HEK293 (cell line): ENCODE data around the gene DISP3.

ENCODE experiments used
- AEBP2 ChIP-seq: fragments of 450-650 bp; formaldehyde crosslinking; IDR thresholded peaks from 2 replicates; pipeline ENCODE4 v1.5.1; 2016; ENCODE audit warnings: missing biosample characterization, missing genetic modification characterization, borderline replicate concordance
- CTCF ChIP-seq: fragments of 450-650 bp; formaldehyde crosslinking; IDR thresholded peaks from 2 replicates; pipeline ENCODE4 v1.5.1; 2016; ENCODE audit warnings: missing biosample characterization, missing genetic modification characterization
- GLI4 ChIP-seq: fragments of 450-650 bp; formaldehyde crosslinking; IDR thresholded peaks from 2 replicates; pipeline ENCODE4 v1.5.1; 2016; ENCODE audit warnings: missing biosample characterization, missing genetic modification characterization
- PBX3 ChIP-seq: sonication (generic); formaldehyde crosslinking; IDR thresholded peaks from 2 replicates; pipeline ENCODE4 v1.8.1; 2022; ENCODE audit warnings: mild to moderate bottlenecking, moderate library complexity, missing genetic modification reagents
- YY1 ChIP-seq: fragments of 450-650 bp; formaldehyde crosslinking; IDR thresholded peaks from 2 replicates; pipeline ENCODE4 v1.5.1; 2018; ENCODE audit warnings: missing biosample characterization, missing genetic modification characterization
- ZNF114 ChIP-seq: fragments of 450-650 bp; formaldehyde crosslinking; IDR thresholded peaks from 2 replicates; pipeline ENCODE4 v1.5.0; 2017; ENCODE audit warnings: missing biosample characterization, missing genetic modification characterization
- ZNF184 ChIP-seq: fragments of 450-650 bp; IDR thresholded peaks from 2 replicates; pipeline ENCODE4 v1.5.1; 2018; ENCODE audit warnings: missing biosample characterization, mild to moderate bottlenecking, missing genetic modification characterization
- ZNF2 ChIP-seq: fragments of 450-650 bp; formaldehyde crosslinking; IDR thresholded peaks from 2 replicates; pipeline ENCODE4 v1.5.1; 2016; ENCODE audit warnings: missing biosample characterization, missing genetic modification characterization
- ZNF416 ChIP-seq: fragments of 450-650 bp; formaldehyde crosslinking; IDR thresholded peaks from 2 replicates; pipeline ENCODE4 v1.5.1; 2016; ENCODE audit warnings: missing biosample characterization, missing genetic modification characterization
- TF ChIP-seq, protein P1 (sequence below): fragments of 450-650 bp; formaldehyde crosslinking; IDR thresholded peaks from 2 replicates; pipeline ENCODE4 v1.5.1; 2016; ENCODE audit warnings: missing biosample characterization, missing genetic modification characterization
- TF ChIP-seq, protein P2 (sequence below): fragments of 450-650 bp; formaldehyde crosslinking; IDR thresholded peaks from 2 replicates; pipeline ENCODE4 v1.5.1; 2016; ENCODE audit warnings: missing biosample characterization, missing genetic modification characterization, low read depth

DNA sequence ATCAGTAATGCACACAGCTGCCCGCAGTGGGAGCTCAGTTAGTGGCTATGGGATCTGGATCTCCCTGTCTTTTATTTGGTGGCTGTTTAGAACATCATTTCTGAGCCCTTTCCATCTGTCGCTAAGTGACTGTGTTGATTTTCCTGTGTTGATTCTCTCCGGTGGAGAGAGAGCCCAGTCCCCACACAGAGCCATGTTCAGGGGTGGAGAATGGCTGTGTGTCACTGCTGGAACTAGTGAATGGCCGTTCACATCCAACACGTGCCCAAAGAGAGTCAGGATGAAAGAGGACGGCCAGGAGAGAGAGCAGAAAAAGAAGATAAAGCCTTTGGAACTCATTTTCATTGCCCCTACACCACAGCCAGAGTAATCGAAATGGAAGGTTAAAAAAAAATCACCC lies 99.0 kb downstream of the DISP3 start:
- no peak for TF ChIP-seq PBX3 (CRISPR knock-in tag)
- TF ChIP-seq YY1 (tag by site-specific recombination) = no peak
- TF ChIP-seq, protein P1, sequence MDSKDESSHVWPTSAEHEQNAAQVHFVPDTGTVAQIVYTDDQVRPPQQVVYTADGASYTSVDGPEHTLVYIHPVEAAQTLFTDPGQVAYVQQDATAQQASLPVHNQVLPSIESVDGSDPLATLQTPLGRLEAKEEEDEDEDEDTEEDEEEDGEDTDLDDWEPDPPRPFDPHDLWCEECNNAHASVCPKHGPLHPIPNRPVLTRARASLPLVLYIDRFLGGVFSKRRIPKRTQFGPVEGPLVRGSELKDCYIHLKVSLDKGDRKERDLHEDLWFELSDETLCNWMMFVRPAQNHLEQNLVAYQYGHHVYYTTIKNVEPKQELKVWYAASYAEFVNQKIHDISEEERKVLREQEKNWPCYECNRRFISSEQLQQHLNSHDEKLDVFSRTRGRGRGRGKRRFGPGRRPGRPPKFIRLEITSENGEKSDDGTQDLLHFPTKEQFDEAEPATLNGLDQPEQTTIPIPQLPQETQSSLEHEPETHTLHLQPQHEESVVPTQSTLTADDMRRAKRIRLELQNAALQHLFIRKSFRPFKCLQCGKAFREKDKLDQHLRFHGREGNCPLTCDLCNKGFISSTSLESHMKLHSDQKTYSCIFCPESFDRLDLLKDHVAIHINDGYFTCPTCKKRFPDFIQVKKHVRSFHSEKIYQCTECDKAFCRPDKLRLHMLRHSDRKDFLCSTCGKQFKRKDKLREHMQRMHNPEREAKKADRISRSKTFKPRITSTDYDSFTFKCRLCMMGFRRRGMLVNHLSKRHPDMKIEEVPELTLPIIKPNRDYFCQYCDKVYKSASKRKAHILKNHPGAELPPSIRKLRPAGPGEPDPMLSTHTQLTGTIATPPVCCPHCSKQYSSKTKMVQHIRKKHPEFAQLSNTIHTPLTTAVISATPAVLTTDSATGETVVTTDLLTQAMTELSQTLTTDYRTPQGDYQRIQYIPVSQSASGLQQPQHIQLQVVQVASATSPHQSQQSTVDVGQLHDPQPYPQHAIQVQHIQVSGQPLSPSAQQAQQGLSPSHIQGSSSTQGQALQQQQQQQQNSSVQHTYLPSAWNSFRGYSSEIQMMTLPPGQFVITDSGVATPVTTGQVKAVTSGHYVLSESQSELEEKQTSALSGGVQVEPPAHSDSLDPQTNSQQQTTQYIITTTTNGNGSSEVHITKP (tag by site-specific recombination) = no peak
- TF ChIP-seq CTCF = no peak
- no peak for TF ChIP-seq ZNF416 (tag by site-specific recombination)
- TF ChIP-seq, protein P2, sequence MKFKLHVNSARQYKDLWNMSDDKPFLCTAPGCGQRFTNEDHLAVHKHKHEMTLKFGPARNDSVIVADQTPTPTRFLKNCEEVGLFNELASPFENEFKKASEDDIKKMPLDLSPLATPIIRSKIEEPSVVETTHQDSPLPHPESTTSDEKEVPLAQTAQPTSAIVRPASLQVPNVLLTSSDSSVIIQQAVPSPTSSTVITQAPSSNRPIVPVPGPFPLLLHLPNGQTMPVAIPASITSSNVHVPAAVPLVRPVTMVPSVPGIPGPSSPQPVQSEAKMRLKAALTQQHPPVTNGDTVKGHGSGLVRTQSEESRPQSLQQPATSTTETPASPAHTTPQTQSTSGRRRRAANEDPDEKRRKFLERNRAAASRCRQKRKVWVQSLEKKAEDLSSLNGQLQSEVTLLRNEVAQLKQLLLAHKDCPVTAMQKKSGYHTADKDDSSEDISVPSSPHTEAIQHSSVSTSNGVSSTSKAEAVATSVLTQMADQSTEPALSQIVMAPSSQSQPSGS (tag by site-specific recombination) = no peak
- TF ChIP-seq ZNF184 (tag by site-specific recombination) = no peak
- no peak for TF ChIP-seq AEBP2
- no peak for TF ChIP-seq ZNF2 (tag by site-specific recombination)
- TF ChIP-seq GLI4 (tag by site-specific recombination) = no peak
- no peak for TF ChIP-seq ZNF114 (tag by site-specific recombination)
